Natural killer cell treated with Interleukin-12 subunit alpha and Interleukin-12 subunit beta and Interleukin-15 and Interleukin-18, amount 100 ng/mL, for 72 hours (primary cell): ENCODE results near the gene NAA15. TPM values are rescaled to one million over a fixed set of nuclear protein-coding genes. Genes with fewer than 3 reads are reported as not detected.
A peak's percentile ranks its signal among the peaks of the same experiment; 100 is the strongest.

Source experiments
- ATAC-seq, 2 donors: fragments of 150-1000 bp; cut with Tn5 transposase in 1 of 2; sonication (Bioruptor Pico), chemical (Tn5 transposase) in 1 of 2; 2 replicates each; pipeline ENCODE4 v1.10.0; 2021
- DNase-seq: peaks from one replicate; pipeline ENCODE4 v3.0.0; 2022; ENCODE audit warnings: low spot score
- H3K27ac Mint-ChIP-seq, 2 donors: 1 replicate in 1 of 2; 2 replicates in 1 of 2; pipeline ENCODE4 v1.8.0; 2022; ENCODE audit warnings: mixed read lengths in 2 of 2, mild to moderate bottlenecking in 1 of 2, moderate library complexity in 1 of 2
- H3K27me3 Mint-ChIP-seq, 2 donors: 1 replicate in 1 of 2; 2 replicates in 1 of 2; pipeline ENCODE4 v1.8.0; 2022; ENCODE audit warnings: mixed read lengths in 2 of 2
- H3K36me3 Mint-ChIP-seq: one replicate; pipeline ENCODE4 v1.8.0; 2022; ENCODE audit warnings: mixed read lengths
- H3K4me1 Mint-ChIP-seq, 2 donors: 1 replicate in 1 of 2; 2 replicates in 1 of 2; pipeline ENCODE4 v1.8.0; 2022; ENCODE audit warnings: low read depth in 2 of 2, mixed read lengths in 2 of 2, mild to moderate bottlenecking in 1 of 2
- H3K4me3 Mint-ChIP-seq: one replicate; pipeline ENCODE4 v1.8.0; 2022; ENCODE audit warnings: mixed read lengths
- H3K9me3 Mint-ChIP-seq: 2 replicates; pipeline ENCODE4 v1.8.0; 2022; ENCODE audit warnings: mixed read lengths
- total RNA-seq, 2 donors: library from RNA; stranded (reverse); gene quantifications; one replicate each; pipeline ENCODE4 v1.2.3, GENCODE V29; 2022

Gene NAA15
- total RNA-seq, 2 donors from 2014 or later = 71.5 to 100 TPM

- DNase-seq = no peak
- Mint-ChIP-seq H3K27ac (no peak overlapping the region), H3K27me3 (peaks cover 25 to 37% of the 10 kb centered on the region in 2 donors), H3K4me1 (peaks cover 15 to 16% of the 10 kb centered on the region in 2 donors), H3K36me3 (no peaks in the 10 kb centered on the region), H3K9me3 (no peaks in the 10 kb centered on the region), H3K4me3 (peak overlapping the region; percentile 86)
- peak in 1 of 2 donors; percentile 57 for ATAC-seq
These were observed 22.2 kb upstream of the NAA15 start for GRCh38 chr4:139278912-139279759.

GRCh38 chr4:139279760-139280620 lies 21.3 kb upstream of the NAA15 start, which contains the start of gene MGARP:
Gene MGARP, minus strand, starts transcription at chr4:139280225. Its CDS starts 67 bp downstream, at chr4:139280158.
- no peaks in the 10 kb centered on the region for H3K9me3 Mint-ChIP-seq
- DNase-seq (peak; percentile 61), ATAC-seq (peak; percentile 78 to 79)
- H3K4me3 Mint-ChIP-seq = peak within 1 kb of the TSS; percentile 86
- peaks cover 6% of the 10 kb centered on the region for H3K36me3 Mint-ChIP-seq
- peaks cover 25 to 35% of the 10 kb centered on the region in 2 donors for H3K27me3 Mint-ChIP-seq
- H3K4me1 Mint-ChIP-seq = peaks cover 15 to 16% of the 10 kb centered on the region in 2 donors
- H3K27ac Mint-ChIP-seq = no peak within 1 kb of the TSS

GRCh38 chr4:139282065-139282720 lies 19.1 kb upstream of the NAA15 start:
- H3K36me3 Mint-ChIP-seq = peaks cover 12% of the 10 kb centered on the region
- ATAC-seq = no peak
- no peak overlapping the region for H3K4me3 Mint-ChIP-seq
- no peak overlapping the region for H3K27ac Mint-ChIP-seq
- H3K9me3 Mint-ChIP-seq = no peaks in the 10 kb centered on the region
- no peak for DNase-seq
- peaks cover 20 to 24% of the 10 kb centered on the region in 2 donors for H3K27me3 Mint-ChIP-seq
- H3K4me1 Mint-ChIP-seq = peaks cover 15 to 16% of the 10 kb centered on the region in 2 donors

- H3K4me1 Mint-ChIP-seq = peaks cover 15 to 16% of the 10 kb centered on the region in 2 donors
- H3K9me3 Mint-ChIP-seq = no peaks in the 10 kb centered on the region
- ATAC-seq = no peak
- H3K36me3 Mint-ChIP-seq = peaks cover 12% of the 10 kb centered on the region
- no peak overlapping the region for H3K27ac Mint-ChIP-seq
- H3K4me3 Mint-ChIP-seq = no peak overlapping the region
- peaks cover 20 to 24% of the 10 kb centered on the region in 2 donors for H3K27me3 Mint-ChIP-seq
- DNase-seq = no peak
These were observed 18.6 kb upstream of the NAA15 start for GRCh38 chr4:139282721-139283075.

- Mint-ChIP-seq H3K4me1 (no peaks in the 10 kb centered on the region), H3K4me3 (no peak overlapping the region), H3K36me3 (peaks cover 12% of the 10 kb centered on the region), H3K27me3 (no peaks in the 10 kb centered on the region), H3K27ac (no peak overlapping the region), H3K9me3 (no peaks in the 10 kb centered on the region)
- ATAC-seq = no peak
- DNase-seq = no peak
These were observed 15.1 kb upstream of the NAA15 start for GRCh38 chr4:139286186-139286698.

GRCh38 chr4:139295206-139295941 lies 5.9 kb upstream of the NAA15 start:
- ATAC-seq = peak; percentile 97 to 98
- no peaks in the 10 kb centered on the region for H3K9me3 Mint-ChIP-seq
- H3K27me3 Mint-ChIP-seq = no peaks in the 10 kb centered on the region
- peak overlapping the region; percentile 98 for H3K27ac Mint-ChIP-seq
- H3K4me3 Mint-ChIP-seq = peak overlapping the region; percentile 97
- peak; percentile 97 for DNase-seq
- no peaks in the 10 kb centered on the region for H3K36me3 Mint-ChIP-seq
- peaks cover 14 to 35% of the 10 kb centered on the region in 2 donors for H3K4me1 Mint-ChIP-seq

- no peak for ATAC-seq
- Mint-ChIP-seq H3K4me1 (peaks cover 20 to 40% of the 10 kb centered on the region in 2 donors), H3K36me3 (no peaks in the 10 kb centered on the region), H3K9me3 (no peaks in the 10 kb centered on the region), H3K27ac (peak overlapping the region; percentile 98), H3K4me3 (peak overlapping the region; percentile 97), H3K27me3 (no peaks in the 10 kb centered on the region)
- no peak for DNase-seq
These were observed 5.4 kb upstream of the NAA15 start for GRCh38 chr4:139295942-139296299.

GRCh38 chr4:139297001-139297410 lies 4.3 kb upstream of the NAA15 start:
- Mint-ChIP-seq H3K36me3 (peaks cover 6% of the 10 kb centered on the region), H3K4me3 (peak overlapping the region; percentile 97), H3K4me1 (peaks cover 24 to 43% of the 10 kb centered on the region in 2 donors), H3K27ac (peak overlapping the region; percentile 71 to 98), H3K27me3 (no peaks in the 10 kb centered on the region), H3K9me3 (no peaks in the 10 kb centered on the region)
- ATAC-seq (no peak), DNase-seq (no peak)

- peak overlapping the region; percentile 97 to 99 for H3K27ac Mint-ChIP-seq
- peaks cover 30 to 52% of the 10 kb centered on the region in 2 donors for H3K4me1 Mint-ChIP-seq
- peaks cover 6% of the 10 kb centered on the region for H3K36me3 Mint-ChIP-seq
- DNase-seq (no peak), ATAC-seq (no peak)
- H3K9me3 Mint-ChIP-seq = no peaks in the 10 kb centered on the region
- H3K4me3 Mint-ChIP-seq = peak overlapping the region; percentile 95
- no peaks in the 10 kb centered on the region for H3K27me3 Mint-ChIP-seq
These were observed 1.8 kb upstream of the NAA15 start for GRCh38 chr4:139299536-139299935.

- peaks cover 33 to 55% of the 10 kb centered on the region in 2 donors for H3K4me1 Mint-ChIP-seq
- H3K4me3 Mint-ChIP-seq = peak overlapping the region; percentile 95
- no peaks in the 10 kb centered on the region for H3K27me3 Mint-ChIP-seq
- peak overlapping the region; percentile 97 to 99 for H3K27ac Mint-ChIP-seq
- H3K36me3 Mint-ChIP-seq = peaks cover 13% of the 10 kb centered on the region
- DNase-seq (peak; percentile 61), ATAC-seq (peak; percentile 63 to 67)
- no peaks in the 10 kb centered on the region for H3K9me3 Mint-ChIP-seq
These were observed 733 bp upstream of the NAA15 start for GRCh38 chr4:139300431-139301112.

GRCh38 chr4:139301821-139302611 lies 711 bp downstream of the NAA15 start, which contains the start of gene NDUFC1:
Gene NDUFC1, minus strand, starts transcription at chr4:139302477. Its CDS starts 6,679 bp downstream, at chr4:139295798.
- ATAC-seq (peak; percentile 50 to 59), DNase-seq (peak; percentile 77)
- H3K9me3 Mint-ChIP-seq = no peaks in the 10 kb centered on the region
- H3K27ac Mint-ChIP-seq = peak within 1 kb of the TSS; percentile 97 to 99
- H3K4me1 Mint-ChIP-seq = peaks cover 33 to 52% of the 10 kb centered on the region in 2 donors
- peak within 1 kb of the TSS; percentile 95 for H3K4me3 Mint-ChIP-seq
- no peaks in the 10 kb centered on the region for H3K27me3 Mint-ChIP-seq
- peaks cover 13% of the 10 kb centered on the region for H3K36me3 Mint-ChIP-seq
